Fibroblast of the aortic adventitia (primary cell): ENCODE data around the gene VWF. TPM values are rescaled to one million over a fixed set of nuclear protein-coding genes. Genes with fewer than 3 reads are reported as not detected.

Experiments used
- DNase-seq: peaks from one replicate; pipeline ENCODE4 v3.0.0-alpha.2; 2010; ENCODE audit warnings: low read depth
- H3K4me3 ChIP-seq: 2 replicates; pipeline ENCODE4 v1.5.1; 2011; ENCODE audit warnings: low read depth, mild to moderate bottlenecking, control low read depth, low read length, moderate library complexity
- CTCF ChIP-seq: IDR thresholded peaks from 2 replicates; pipeline ENCODE4 v1.5.1; 2011; ENCODE audit warnings: mild to moderate bottlenecking, low read length, control low read depth, inconsistent platforms; ENCODE audit not compliant: insufficient read depth
- total RNA-seq: library from RNA; depleted of rRNA; stranded (reverse); fragments of >200 nt; gene quantifications from 2 replicates; pipeline ENCODE4 v1.2.3, GENCODE V29; 2012; ENCODE audit warnings: low replicate concordance

Gene VWF
- total RNA-seq, 1 donor = 1.4 TPM

GRCh38 chr12:5923043-5923605 lies 201.3 kb downstream of the VWF start:
- no peak overlapping the region for H3K4me3 ChIP-seq
- no peak for DNase-seq
- no peak for TF ChIP-seq CTCF

GRCh38 chr12:5921966-5922899 lies 202.2 kb downstream of the VWF start:
- TF ChIP-seq CTCF = no peak
- no peak overlapping the region for H3K4me3 ChIP-seq
- DNase-seq = no peak

- no peak for DNase-seq
- no peak for TF ChIP-seq CTCF
- H3K4me3 ChIP-seq = no peak overlapping the region
Measured at GRCh38 chr12:5921027-5921909, 203.2 kb downstream of the VWF start.

GRCh38 chr12:5916785-5917290 lies 207.6 kb downstream of the VWF start:
- DNase-seq = no peak
- no peak for TF ChIP-seq CTCF
- H3K4me3 ChIP-seq = no peak overlapping the region

- H3K4me3 ChIP-seq = no peak overlapping the region
- no peak for TF ChIP-seq CTCF
- no peak for DNase-seq
Measured at GRCh38 chr12:5915511-5915910, 209.0 kb downstream of the VWF start.

GRCh38 chr12:5914387-5915149 lies 209.9 kb downstream of the VWF start:
- DNase-seq = no peak
- TF ChIP-seq CTCF = no peak
- H3K4me3 ChIP-seq = no peak overlapping the region
